GM10266 (cell line): Measurements from ENCODE around the gene MEIS2.

ENCODE experiments used
- DNase-seq: peaks from one replicate; pipeline ENCODE4 v3.0.0; 2012; ENCODE audit errors: extremely low spot score
- TF ChIP-seq, protein P1 (sequence below): IDR thresholded peaks from 2 replicates; pipeline ENCODE4 v1.5.1; 2012; ENCODE audit warnings: mild to moderate bottlenecking, low read depth; ENCODE audit not compliant: control insufficient read depth, insufficient read depth; ENCODE audit errors: missing control alignments

The MEIS2 gene

DNA sequence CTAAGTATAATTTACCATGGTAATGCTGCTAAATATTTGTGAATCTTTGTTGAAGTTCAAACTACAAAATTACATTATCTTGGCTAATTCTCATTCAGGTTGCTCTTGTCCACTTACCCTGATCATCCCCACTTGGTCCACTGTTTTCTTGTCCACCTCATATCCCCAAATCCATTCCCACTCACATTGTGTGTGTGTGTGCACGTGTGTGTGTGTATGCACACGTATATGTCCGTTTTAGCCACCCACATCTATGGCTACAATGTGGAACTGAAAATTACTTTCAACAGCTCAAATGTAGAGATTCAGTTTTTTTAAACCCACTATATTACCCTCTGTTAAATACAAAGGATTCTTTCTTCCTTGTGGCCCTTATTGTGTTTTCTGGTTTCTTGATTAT, 15.2 kb upstream of the MEIS2 start:
- no peak for DNase-seq
- TF ChIP-seq, protein P1, sequence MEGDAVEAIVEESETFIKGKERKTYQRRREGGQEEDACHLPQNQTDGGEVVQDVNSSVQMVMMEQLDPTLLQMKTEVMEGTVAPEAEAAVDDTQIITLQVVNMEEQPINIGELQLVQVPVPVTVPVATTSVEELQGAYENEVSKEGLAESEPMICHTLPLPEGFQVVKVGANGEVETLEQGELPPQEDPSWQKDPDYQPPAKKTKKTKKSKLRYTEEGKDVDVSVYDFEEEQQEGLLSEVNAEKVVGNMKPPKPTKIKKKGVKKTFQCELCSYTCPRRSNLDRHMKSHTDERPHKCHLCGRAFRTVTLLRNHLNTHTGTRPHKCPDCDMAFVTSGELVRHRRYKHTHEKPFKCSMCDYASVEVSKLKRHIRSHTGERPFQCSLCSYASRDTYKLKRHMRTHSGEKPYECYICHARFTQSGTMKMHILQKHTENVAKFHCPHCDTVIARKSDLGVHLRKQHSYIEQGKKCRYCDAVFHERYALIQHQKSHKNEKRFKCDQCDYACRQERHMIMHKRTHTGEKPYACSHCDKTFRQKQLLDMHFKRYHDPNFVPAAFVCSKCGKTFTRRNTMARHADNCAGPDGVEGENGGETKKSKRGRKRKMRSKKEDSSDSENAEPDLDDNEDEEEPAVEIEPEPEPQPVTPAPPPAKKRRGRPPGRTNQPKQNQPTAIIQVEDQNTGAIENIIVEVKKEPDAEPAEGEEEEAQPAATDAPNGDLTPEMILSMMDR, result no peak

DNA sequence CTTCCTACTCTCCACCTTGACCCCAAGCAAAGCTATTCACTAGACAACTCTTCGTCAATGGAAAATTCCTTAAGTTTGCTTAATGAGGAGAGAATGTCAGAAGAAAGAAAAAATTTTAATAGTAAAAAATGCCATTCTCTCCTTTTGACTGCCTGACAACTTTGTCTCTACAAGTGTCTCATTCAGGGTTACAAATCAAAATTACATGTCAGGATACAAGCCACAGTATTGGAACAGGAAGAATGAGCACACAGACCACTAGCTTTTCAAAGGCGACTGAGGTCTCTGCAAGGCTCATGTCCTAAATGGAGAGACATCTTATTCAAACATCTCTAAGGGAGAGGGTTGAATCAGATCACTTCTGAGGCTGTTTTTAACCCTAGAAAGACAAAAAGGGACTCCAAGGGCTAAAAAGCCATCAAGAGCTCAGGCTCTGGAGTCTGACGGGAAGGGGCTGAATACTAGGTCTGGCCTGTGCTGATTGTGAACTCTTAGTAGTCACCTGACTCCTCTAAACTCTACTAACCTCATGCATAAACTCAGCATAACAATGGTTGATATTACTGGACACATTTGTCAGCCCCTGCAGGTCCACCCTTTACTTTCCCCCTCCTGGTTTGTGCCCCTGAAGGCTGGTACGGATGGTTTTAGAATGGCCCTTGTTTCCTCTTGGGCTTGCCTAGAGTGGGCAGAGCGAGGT, 12.8 kb upstream of the MEIS2 start:
- TF ChIP-seq, protein P1, result no peak
- no peak for DNase-seq

DNA sequence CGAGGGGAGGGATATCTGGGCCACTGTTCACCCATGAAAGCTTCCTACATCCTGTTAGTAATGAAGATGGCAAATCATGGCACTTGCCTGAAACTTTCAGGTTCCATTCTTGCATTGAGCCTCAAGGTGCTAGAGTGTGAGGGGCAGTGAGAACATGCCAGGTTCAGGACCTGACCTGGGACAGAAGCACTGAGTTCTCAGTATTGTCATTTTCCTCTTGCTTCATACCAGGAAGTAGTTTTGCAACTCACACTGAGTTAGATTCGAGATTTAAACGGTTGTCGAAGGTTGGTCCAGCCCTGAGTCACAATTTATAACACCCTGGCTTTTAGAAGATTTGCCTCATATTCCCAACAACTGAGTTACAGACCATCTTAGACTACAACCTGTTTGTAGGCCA, 11.8 kb upstream of the MEIS2 start:
- DNase-seq, result no peak
- TF ChIP-seq, protein P1, result no peak

DNA sequence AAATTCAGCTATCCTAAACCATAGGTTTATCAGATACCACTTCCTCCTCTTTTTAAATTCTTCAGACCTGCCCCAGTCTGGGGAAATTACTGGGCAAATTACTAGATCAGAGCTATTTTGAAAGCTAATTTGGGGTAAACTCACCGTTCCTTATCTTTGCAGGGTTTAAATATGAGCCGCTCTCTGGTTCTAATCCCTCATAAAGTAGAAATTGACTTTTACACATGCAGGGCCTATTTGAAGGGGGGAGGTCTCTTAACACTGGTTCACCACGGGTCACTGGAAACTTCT, 11.0 kb upstream of the MEIS2 start:
- TF ChIP-seq, protein P1, result no peak
- DNase-seq, result no peak

DNA sequence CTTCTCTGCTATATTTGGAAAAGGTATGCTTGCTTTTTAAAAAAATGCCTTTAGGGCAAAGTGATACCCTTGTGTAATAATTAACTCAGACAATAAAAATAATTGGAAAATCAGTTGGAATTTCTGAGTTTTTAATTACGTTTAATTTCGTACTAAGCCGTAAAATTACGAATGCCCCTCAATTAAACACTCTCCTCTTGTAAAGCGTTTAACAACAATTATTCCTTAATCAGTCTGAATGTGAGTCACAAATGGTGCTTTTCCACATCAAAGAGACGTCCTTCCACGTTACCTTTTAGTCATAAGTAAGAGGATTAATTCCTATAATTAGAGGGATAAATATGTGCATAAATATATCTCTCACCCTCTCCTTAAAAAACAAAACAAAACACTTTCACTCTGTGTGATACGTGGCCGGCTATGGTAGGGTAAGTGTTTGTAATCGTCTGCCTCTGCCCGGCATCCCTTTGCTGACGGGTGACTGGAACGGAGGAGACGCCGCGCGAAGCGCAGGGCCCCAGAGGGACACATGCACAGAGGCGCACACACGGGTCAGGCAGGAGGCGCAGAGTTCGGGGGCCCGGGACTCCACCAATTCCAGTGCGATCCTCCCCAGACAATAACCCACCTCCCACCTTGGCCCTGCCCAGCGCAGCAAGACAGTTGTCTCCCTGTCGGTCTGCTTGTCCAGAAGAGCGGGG, 9.7 kb upstream of the MEIS2 start:
- TF ChIP-seq, protein P1, result no peak
- DNase-seq, result no peak

DNA sequence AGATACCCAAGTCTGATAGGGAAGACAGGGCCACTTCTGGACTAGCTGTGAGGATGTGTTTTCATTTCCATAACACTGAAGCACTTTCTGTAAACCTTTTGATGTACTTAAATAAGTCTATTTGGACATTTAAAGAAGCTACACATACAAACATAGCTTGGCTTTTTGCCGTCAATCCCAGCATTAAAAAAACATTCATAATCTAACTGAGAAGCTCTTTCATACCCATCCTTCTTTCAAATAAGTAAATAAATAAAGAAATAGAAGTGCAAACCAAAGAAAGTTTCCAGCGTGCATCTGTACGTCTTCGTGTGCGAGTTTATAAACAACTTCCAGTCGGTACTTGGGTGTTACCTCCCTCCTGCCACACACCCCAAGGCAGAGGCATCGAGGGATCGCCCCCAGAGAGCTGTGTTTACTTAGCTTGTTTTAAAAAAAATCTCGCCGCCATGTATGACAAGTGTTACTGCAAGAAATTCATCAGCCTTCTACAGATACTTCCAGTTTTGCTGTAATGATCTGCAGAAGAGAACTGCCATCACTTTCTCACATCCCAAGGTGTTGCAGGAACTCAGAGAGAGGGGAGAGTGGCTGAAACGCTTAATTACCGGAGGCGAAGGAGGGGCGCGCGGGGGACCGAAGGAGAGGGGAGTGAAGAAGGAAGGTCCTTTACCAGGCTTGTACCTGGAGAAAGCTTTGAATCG, 9.0 kb upstream of the MEIS2 start:
- no peak for DNase-seq

More for the DNA sequence above, 9.0 kb upstream of the MEIS2 start:
- TF ChIP-seq, protein P1, result no peak
